GM12878 (cell line): ENCODE data around the gene COQ7. TPM values are rescaled to one million over a fixed set of nuclear protein-coding genes. Genes with fewer than 3 reads are reported as not detected.

Experiments used
- CBX3 ChIP-seq: fragments of 200-600 bp; sonication (generic); IDR thresholded peaks from 2 replicates; pipeline ENCODE4 v1.6.1; 2016; ENCODE audit warnings: low read depth, borderline replicate concordance
- CREM ChIP-seq: IDR thresholded peaks from 2 replicates; pipeline ENCODE4 v1.6.1; 2014; ENCODE audit warnings: antibody characterized with exemption, low read depth
- ESRRA ChIP-seq: IDR thresholded peaks from 2 replicates; pipeline ENCODE4 v1.6.1; 2012; ENCODE audit warnings: mild to moderate bottlenecking, low read length, improper control_type of control experiment
- FOXM1 ChIP-seq: IDR thresholded peaks from 2 replicates; pipeline ENCODE4 v1.6.1; 2012; ENCODE audit warnings: low read depth, mild to moderate bottlenecking, inconsistent platforms, low read length, moderate library complexity
- IKZF2 ChIP-seq, 2 experiments: fragments of 450-650 bp; IDR thresholded peaks; 2 replicates each; pipeline ENCODE4 v1.6.1; 2017; ENCODE audit warnings: mild to moderate bottlenecking in 2 of 2, moderate library complexity in 2 of 2
- LARP7 ChIP-seq: fragments of 450-650 bp; IDR thresholded peaks from 2 replicates; pipeline ENCODE4 v1.6.1; 2017; ENCODE audit warnings: mild to moderate bottlenecking
- MTA3 ChIP-seq: IDR thresholded peaks from 2 replicates; pipeline ENCODE4 v1.6.1; 2012; ENCODE audit warnings: low read length, inconsistent platforms, borderline replicate concordance
- NFYA ChIP-seq: IDR thresholded peaks from 2 replicates; pipeline ENCODE4 v1.6.1; 2011; ENCODE audit warnings: low read depth, mild to moderate bottlenecking, low read length, improper control_type of control experiment, borderline replicate concordance
- NRF1 ChIP-seq: conservative IDR thresholded peaks from 2 replicates; pipeline ENCODE4 v1.6.1; 2011; ENCODE audit warnings: mild to moderate bottlenecking, low read depth, low read length, improper control_type of control experiment
- POLR2A ChIP-seq: IDR thresholded peaks from 2 replicates; pipeline ENCODE4 v1.6.1; 2011; ENCODE audit warnings: low read depth, mild to moderate bottlenecking, low read length
- POLR2AphosphoS5 ChIP-seq: IDR thresholded peaks from 2 replicates; pipeline ENCODE4 v1.6.1; 2011; ENCODE audit warnings: mild to moderate bottlenecking, low read length, inconsistent platforms
- RAD51 ChIP-seq: fragments of 450-650 bp; IDR thresholded peaks from 2 replicates; pipeline ENCODE4 v1.6.1; 2016; ENCODE audit warnings: moderate library complexity, mild to moderate bottlenecking, inconsistent platforms
- SMAD1 ChIP-seq: fragments of 450-650 bp; IDR thresholded peaks from 2 replicates; pipeline ENCODE4 v1.6.1; 2018; ENCODE audit warnings: mild to moderate bottlenecking, low read depth; ENCODE audit not compliant: partially characterized antibody
- SPI1 ChIP-seq: IDR thresholded peaks from 2 replicates; pipeline ENCODE4 v1.6.1; 2011; ENCODE audit warnings: low read depth, mild to moderate bottlenecking, low read length, moderate library complexity, borderline replicate concordance; ENCODE audit not compliant: insufficient read depth
- STAT3 ChIP-seq: IDR thresholded peaks from 2 replicates; pipeline ENCODE4 v1.6.1; 2011; ENCODE audit warnings: low read depth, low read length, improper control_type of control experiment
- TBL1XR1 ChIP-seq: IDR thresholded peaks from 2 replicates; pipeline ENCODE4 v1.6.1; 2012; ENCODE audit warnings: low read depth, low read length, improper control_type of control experiment
- ZBTB11 ChIP-seq: fragments of 450-650 bp; formaldehyde crosslinking; IDR thresholded peaks from 2 replicates; pipeline ENCODE4 v1.5.0; 2022; ENCODE audit warnings: mild to moderate bottlenecking, missing genetic modification characterization
- ZBTB33 ChIP-seq: fragments of 450-650 bp; IDR thresholded peaks from 2 replicates; pipeline ENCODE4 v1.6.1; 2017; ENCODE audit warnings: mild to moderate bottlenecking
- ZNF687 ChIP-seq: fragments of 450-650 bp; IDR thresholded peaks from 2 replicates; pipeline ENCODE4 v1.6.1; 2017; ENCODE audit warnings: mild to moderate bottlenecking, moderate library complexity
- polyA plus RNA-seq, 11 experiments: library from polyadenylated mRNA; depleted of rRNA in 4 of 11; unstranded in 6 of 11; stranded (reverse) in 5 of 11; fragments of >200 nt; fragmentation: Nextera tagmentation in 4 of 11; fragmentation: Illumina TruSeq in 1 of 11; extraction: Ambion mirVana in 4 of 11; extraction: Trizol in 1 of 11; gene quantifications; 1 replicate in 1 of 11; 2 replicates in 10 of 11; pipeline versions ENCODE4 v1.2.1 to v1.2.3, GENCODE V29; 2011 to 2016; ENCODE audit warnings: inconsistent platforms in 2 of 11, missing spikeins in 2 of 11, low read depth in 1 of 11
- total RNA-seq, 4 experiments: library from RNA; depleted of rRNA in 3 of 4; stranded (reverse); fragments of >200 nt in 3 of 4; fragmentation: Illumina TruSeq in 1 of 4; extraction: Trizol in 1 of 4; gene quantifications; 2 replicates each; pipeline versions ENCODE4 v1.2.1 to v1.2.3, GENCODE V29; 2013 to 2021

COQ7 gene
- total and polyA plus RNA-seq, 10 of the 15 experiments (the other 5 are each of a cell fraction or from before 2014, with no cell fraction given) = 3.2 to 21.9 (median 13.0) TPM

- TF ChIP-seq MTA3 (no peak), SMAD1 (no peak), FOXM1 (no peak), ZBTB33 (no peak), SPI1 (peak; percentile 38; the same call in 1 of the 2 replicates), ESRRA (peak; percentile 80), ZNF687 (peak; percentile 43; the same call in 1 of the 2 replicates), STAT3 (no peak), CBX3 (no peak), RAD51 (peak; percentile 82), TBL1XR1 (no peak; the same call in 1 of the 2 replicates), CREM (peak; percentile 99), ZBTB11 (CRISPR knock-in tag) (no peak), LARP7 (peak; percentile 62; the same call in 1 of the 2 replicates), NFYA (peak; percentile 24; the same call in 1 of the 2 replicates), POLR2AphosphoS5 (peak; percentile 57), IKZF2 (IDR thresholded peaks at IDR 0.05) (0 out of 4 replicates have a peak, but pooled peaks of 1 of the 2 experiments have one; percentile 44), NRF1 (peak; percentile 38), POLR2A (peak; percentile 80)
Observed at GRCh38 chr16:19067349-19068236, at the start of gene COQ7 (continued).
